Measurements from ENCODE around the gene AIPL1.

AIPL1 gene

GRCh38 chr17:6457688-6458459 lies 23.0 kb upstream of the AIPL1 start:
- H3K27ac ChIP-seq (ENCODE audit: low read depth, low read length), result no peak overlapping the region
- H3K4me3 ChIP-seq (ENCODE audit: insufficient read depth, low read length, poor library complexity, severe bottlenecking), result no peak overlapping the region

GRCh38 chr17:6456914-6457687 lies 22.2 kb upstream of the AIPL1 start:
- Histone ChIP-seq H3K27me3 (ENCODE audit: low read length) (no peaks in the 10 kb centered on the region), H3K79me2 (ENCODE audit: insufficient read depth, low read length) (no peaks in the 10 kb centered on the region)

More at GRCh38 chr17:6457688-6458459, 23.0 kb upstream of the AIPL1 start:
- H3K27me3 ChIP-seq (ENCODE audit: low read length), result no peaks in the 10 kb centered on the region
- H3F3A ChIP-seq (ENCODE audit: insufficient read depth), result no peaks in the 10 kb centered on the region
- TF ChIP-seq CTCF (IDR thresholded peaks at IDR 0.05; ENCODE audit: insufficient read depth, low read length, poor library complexity, severe bottlenecking) (no peak), EZH2phosphoT487 (conservative IDR thresholded peaks at IDR 0.05; ENCODE audit: low read length) (no peak)
- H3K9ac ChIP-seq (ENCODE audit: low read length), result no peak overlapping the region
- H3K79me2 ChIP-seq (ENCODE audit: insufficient read depth, low read length), result no peaks in the 10 kb centered on the region
- H3K36me3 ChIP-seq (ENCODE audit: low read length), result no peaks in the 10 kb centered on the region
- no peaks in the 10 kb centered on the region for H4K20me1 ChIP-seq (ENCODE audit: low read depth, low read length)
- H3K9me3 ChIP-seq (ENCODE audit: insufficient read depth, low read length), result no peaks in the 10 kb centered on the region
- H3K4me2 ChIP-seq (ENCODE audit: low read depth, low read length, poor library complexity, severe bottlenecking), result no peak overlapping the region
- H2AFZ ChIP-seq (ENCODE audit: low read depth, low read length, severe bottlenecking), result no peak overlapping the region
- no peaks in the 10 kb centered on the region for H3K9me2 ChIP-seq (replicated peaks; ENCODE audit: insufficient read depth, low read length)

GRCh38 chr17:6456321-6456720 lies 21.4 kb upstream of the AIPL1 start:
- no peaks in the 10 kb centered on the region for H3K27me3 ChIP-seq (ENCODE audit: low read length)
- no peak overlapping the region for H3K9ac ChIP-seq (ENCODE audit: low read length)
- H3K4me2 ChIP-seq (ENCODE audit: low read depth, low read length, poor library complexity, severe bottlenecking), result no peak overlapping the region
- TF ChIP-seq CTCF (IDR thresholded peaks at IDR 0.05; ENCODE audit: insufficient read depth, low read length, poor library complexity, severe bottlenecking) (no peak), EZH2phosphoT487 (conservative IDR thresholded peaks at IDR 0.05; ENCODE audit: low read length) (no peak)
- no peaks in the 10 kb centered on the region for H3K9me3 ChIP-seq (ENCODE audit: insufficient read depth, low read length)
- no peaks in the 10 kb centered on the region for H3K36me3 ChIP-seq (ENCODE audit: low read length)
- no peaks in the 10 kb centered on the region for H4K20me1 ChIP-seq (ENCODE audit: low read depth, low read length)
- no peak overlapping the region for H2AFZ ChIP-seq (ENCODE audit: low read depth, low read length, severe bottlenecking)
- H3F3A ChIP-seq (ENCODE audit: insufficient read depth), result no peaks in the 10 kb centered on the region
- H3K4me3 ChIP-seq (ENCODE audit: insufficient read depth, low read length, poor library complexity, severe bottlenecking), result no peak overlapping the region
- H3K9me2 ChIP-seq (replicated peaks; ENCODE audit: insufficient read depth, low read length), result no peaks in the 10 kb centered on the region
- no peak overlapping the region for H3K27ac ChIP-seq (ENCODE audit: low read depth, low read length)
- H3K79me2 ChIP-seq (ENCODE audit: insufficient read depth, low read length), result no peaks in the 10 kb centered on the region

More at GRCh38 chr17:6456914-6457687, 22.2 kb upstream of the AIPL1 start:
- H3K9me3 ChIP-seq (ENCODE audit: insufficient read depth, low read length), result no peaks in the 10 kb centered on the region
- H3F3A ChIP-seq (ENCODE audit: insufficient read depth), result no peaks in the 10 kb centered on the region
- no peaks in the 10 kb centered on the region for H3K9me2 ChIP-seq (replicated peaks; ENCODE audit: insufficient read depth, low read length)
- no peaks in the 10 kb centered on the region for H3K36me3 ChIP-seq (ENCODE audit: low read length)
- H3K27ac ChIP-seq (ENCODE audit: low read depth, low read length), result no peak overlapping the region
- no peak overlapping the region for H3K4me2 ChIP-seq (ENCODE audit: low read depth, low read length, poor library complexity, severe bottlenecking)
- TF ChIP-seq EZH2phosphoT487 (conservative IDR thresholded peaks at IDR 0.05; ENCODE audit: low read length), result no peak
- TF ChIP-seq CTCF (IDR thresholded peaks at IDR 0.05; ENCODE audit: insufficient read depth, low read length, poor library complexity, severe bottlenecking), result no peak
- no peaks in the 10 kb centered on the region for H4K20me1 ChIP-seq (ENCODE audit: low read depth, low read length)
- no peak overlapping the region for H2AFZ ChIP-seq (ENCODE audit: low read depth, low read length, severe bottlenecking)
- no peak overlapping the region for H3K4me3 ChIP-seq (ENCODE audit: insufficient read depth, low read length, poor library complexity, severe bottlenecking)
- H3K9ac ChIP-seq (ENCODE audit: low read length), result no peak overlapping the region
